ENCODE measurements around the gene CDH13. TPM values are rescaled to one million over a fixed set of nuclear protein-coding genes. Genes with fewer than 3 reads are reported as not detected.

Gene CDH13
- total and polyA plus RNA-seq, 2 of the 8 experiments (the other 6 are each of a cell fraction or from before 2014, with no cell fraction given) = 2.3 to 2.4 TPM

DNA sequence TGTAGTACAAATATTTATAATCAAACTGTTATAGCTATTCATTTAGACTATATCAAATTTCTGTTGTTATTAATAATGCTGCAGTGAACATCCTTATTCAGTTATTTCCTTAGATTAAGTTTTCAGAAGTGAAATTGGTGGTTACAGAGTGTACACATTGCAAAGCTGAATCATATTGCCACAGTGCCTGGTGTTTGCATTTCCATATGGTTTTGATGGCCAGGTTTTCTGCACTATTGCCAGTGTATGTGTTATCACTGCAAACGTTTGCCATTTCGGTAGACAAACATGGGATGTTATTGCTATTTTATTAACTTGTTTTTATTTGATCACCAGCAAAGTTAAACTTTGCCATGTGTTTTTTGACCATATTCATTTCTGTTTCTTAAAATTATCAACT, 259.4 kb downstream of the CDH13 start:
- no peak overlapping the region for H2BK5ac ChIP-seq (ENCODE audit: low read depth, low read length)
- no peak for TF ChIP-seq SP4 (IDR thresholded peaks at IDR 0.05; ENCODE audit: low read length)
- no peak for TF ChIP-seq FOSL1 (IDR thresholded peaks at IDR 0.05; ENCODE audit: insufficient read depth, low read depth, low read length)
- no peak for TF ChIP-seq CTBP2 (IDR thresholded peaks at IDR 0.05; ENCODE audit: borderline replicate concordance, insufficient read depth, insufficient read length, low read length)
- TF ChIP-seq MAFK (IDR thresholded peaks at IDR 0.05; ENCODE audit: low read depth, low read length) = no peak
- no peak for TF ChIP-seq KDM4A (IDR thresholded peaks at IDR 0.05; ENCODE audit: low read depth, low read length, severe bottlenecking)
- no peak for TF ChIP-seq EGR1 (IDR thresholded peaks at IDR 0.05; ENCODE audit: borderline replicate concordance, low read depth, low read length)
- no peak for TF ChIP-seq ZNF274 (IDR thresholded peaks at IDR 0.05; ENCODE audit: borderline replicate concordance, extremely low read depth, low read length)
- no peak for TF ChIP-seq KDM1A (IDR thresholded peaks at IDR 0.05; ENCODE audit: borderline replicate concordance, low read length)
- no peak for TF ChIP-seq SUZ12 (IDR thresholded peaks at IDR 0.05; ENCODE audit: low read length)
- TF ChIP-seq, protein P1, sequence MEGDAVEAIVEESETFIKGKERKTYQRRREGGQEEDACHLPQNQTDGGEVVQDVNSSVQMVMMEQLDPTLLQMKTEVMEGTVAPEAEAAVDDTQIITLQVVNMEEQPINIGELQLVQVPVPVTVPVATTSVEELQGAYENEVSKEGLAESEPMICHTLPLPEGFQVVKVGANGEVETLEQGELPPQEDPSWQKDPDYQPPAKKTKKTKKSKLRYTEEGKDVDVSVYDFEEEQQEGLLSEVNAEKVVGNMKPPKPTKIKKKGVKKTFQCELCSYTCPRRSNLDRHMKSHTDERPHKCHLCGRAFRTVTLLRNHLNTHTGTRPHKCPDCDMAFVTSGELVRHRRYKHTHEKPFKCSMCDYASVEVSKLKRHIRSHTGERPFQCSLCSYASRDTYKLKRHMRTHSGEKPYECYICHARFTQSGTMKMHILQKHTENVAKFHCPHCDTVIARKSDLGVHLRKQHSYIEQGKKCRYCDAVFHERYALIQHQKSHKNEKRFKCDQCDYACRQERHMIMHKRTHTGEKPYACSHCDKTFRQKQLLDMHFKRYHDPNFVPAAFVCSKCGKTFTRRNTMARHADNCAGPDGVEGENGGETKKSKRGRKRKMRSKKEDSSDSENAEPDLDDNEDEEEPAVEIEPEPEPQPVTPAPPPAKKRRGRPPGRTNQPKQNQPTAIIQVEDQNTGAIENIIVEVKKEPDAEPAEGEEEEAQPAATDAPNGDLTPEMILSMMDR (IDR thresholded peaks at IDR 0.05; ENCODE audit: control extremely low read depth in 1 of 3, insufficient read depth in 1 of 3, low read depth in 1 of 3, low read length in 3 of 3) = no peak
- no peak for TF ChIP-seq JUND (IDR thresholded peaks at IDR 0.05; ENCODE audit: low read length)

More for the DNA sequence above, 259.4 kb downstream of the CDH13 start:
- H2AFZ ChIP-seq (ENCODE audit: low read length) = no peak overlapping the region
- no peak overlapping the region for H3K4ac ChIP-seq (replicated peaks; ENCODE audit: insufficient read length, low read depth, low read length)
- H3K27ac ChIP-seq (ENCODE audit: low read depth, low read length) = no peak overlapping the region
- no peak overlapping the region for H4K5ac ChIP-seq (ENCODE audit: insufficient read length, low read depth, low read length)
- no peak overlapping the region for H2BK15ac ChIP-seq (ENCODE audit: low read length)
- H3K23me2 ChIP-seq (ENCODE audit: low read depth, low read length) = no peaks in the 10 kb centered on the region; the same call in 1 of the 2 replicates
- no peak overlapping the region for H2BK120ac ChIP-seq (replicated peaks; ENCODE audit: low read depth, low read length)
- H3K4me3 ChIP-seq (ENCODE audit: extremely low read depth in 1 of 4, insufficient read depth in 2 of 4, low read depth in 3 of 4, low read length in 4 of 4) = no peak overlapping the region
- H2BK12ac ChIP-seq (ENCODE audit: low read depth, low read length) = no peak overlapping the region
- no peaks in the 10 kb centered on the region for H3K9me3 ChIP-seq (ENCODE audit: insufficient read depth in 2 of 2, low read depth in 1 of 2, low read length in 1 of 2)
- H3K56ac ChIP-seq (replicated peaks; ENCODE audit: insufficient read length, low read depth, low read length) = no peak overlapping the region
- peaks cover 0 to 3% (median under 1%) of the 10 kb centered on the region in 4 experiments; a peak in 2 of 7 replicates for H3K4me1 ChIP-seq (replicated peaks in 1 of 4; ENCODE audit: control insufficient read depth in 3 of 4, insufficient read depth in 4 of 4, low read length in 3 of 4)
- ChIA-PET POLR2A (ENCODE audit: partially characterized antibody) (no interaction called here), CTCF (ENCODE audit: partially characterized antibody) (interaction anchor here (0.8 kb wide), 1 partner anchor 9 kb away, joined by 3 read pairs; no protein-coding TSS in a partner anchor)
- no peak overlapping the region for H3K14ac ChIP-seq (ENCODE audit: insufficient read length)
- no peak overlapping the region for H3K4me2 ChIP-seq (ENCODE audit: insufficient read depth in 1 of 2, low read depth in 2 of 2, low read length in 2 of 2)
- no peak overlapping the region for H4K8ac ChIP-seq (ENCODE audit: extremely low read depth, insufficient read depth, low read length)
- no peak overlapping the region for H4K91ac ChIP-seq (replicated peaks; ENCODE audit: insufficient read length, low read length)
- H2BK20ac ChIP-seq (ENCODE audit: low read length) = no peak overlapping the region
- no peak overlapping the region for H2AK5ac ChIP-seq (ENCODE audit: low read depth, low read length)
- FAIRE-seq = no peak
- no peaks in the 10 kb centered on the region for H3K27me3 ChIP-seq (replicated peaks in 1 of 4; ENCODE audit: control insufficient read depth in 3 of 4, extremely low read depth in 1 of 4, insufficient read depth in 3 of 4, low read length in 3 of 4)
- H4K20me1 ChIP-seq (replicated peaks in 1 of 2; ENCODE audit: control insufficient read depth in 1 of 2, insufficient read depth in 2 of 2, low read length in 2 of 2) = no peaks in the 10 kb centered on the region
- 90% methylated on average over 2 of the region's 2 CpGs; no CpG with 5 or more reads in 1 of the 2 experiments for WGBS, 2 experiments (ENCODE audit: extremely low coverage in 1 of 2, insufficient coverage in 1 of 2, insufficient read length in 1 of 2, insufficient replicate concordance in 2 of 2, low coverage in 1 of 2, low lambda C conversion rate in 2 of 2, missing lambda C conversion rate in 1 of 2)
- H3K79me2 ChIP-seq (ENCODE audit: control insufficient read depth in 1 of 2, insufficient read depth in 2 of 2, low read length in 2 of 2) = no peaks in the 10 kb centered on the region
- DNase-seq (ENCODE audit: low read depth in 1 of 2, low spot score in 2 of 2) = no peak
- no peaks in the 10 kb centered on the region for H3K36me3 ChIP-seq (ENCODE audit: control insufficient read depth in 2 of 4, insufficient read depth in 4 of 4, low read length in 3 of 4)
- H3K9ac ChIP-seq (replicated peaks in 1 of 4; ENCODE audit: extremely low read depth in 1 of 4, low read depth in 3 of 4, low read length in 3 of 4) = no peak overlapping the region
- H3K18ac ChIP-seq (ENCODE audit: extremely low read depth, low read length) = no peak overlapping the region
- no peaks in the 10 kb centered on the region for H3K79me1 ChIP-seq (ENCODE audit: low read depth, low read length)
- H3K23ac ChIP-seq (ENCODE audit: insufficient read length) = no peak overlapping the region
